ENCODE data around the gene FSD1.
A peak's percentile ranks its signal among the peaks of the same experiment; 100 is the strongest.
"Not testable (repeated sequence)": the region's sequence is repeated elsewhere in the genome, so short reads cannot be mapped to it uniquely, and the experiment has no call there.

FSD1 gene

DNA sequence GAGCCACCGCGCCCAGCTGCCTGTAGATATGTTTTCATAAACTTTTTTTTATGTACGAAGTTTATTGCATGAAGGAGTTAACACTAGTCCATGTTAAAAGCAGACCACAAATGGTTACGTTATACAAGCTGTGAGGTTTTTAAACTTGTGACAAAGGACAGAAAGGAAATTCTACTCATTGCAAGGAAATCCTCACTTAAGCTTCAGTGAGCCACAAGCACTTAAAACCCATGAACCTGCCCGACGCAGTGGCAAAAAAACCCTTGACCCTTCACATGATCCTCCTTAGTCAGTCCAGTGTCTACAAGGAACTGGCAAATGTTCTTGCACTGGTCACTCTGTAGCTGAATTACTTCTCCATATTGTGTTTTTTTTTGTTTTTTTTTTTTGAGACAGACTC, 43.1 kb downstream of the FSD1 start:
- no peak for DNase-seq

- not testable (repeated sequence) for DNase-seq
Measured at GRCh38 chr19:4349225-4349624, 44.8 kb downstream of the FSD1 start.

DNA sequence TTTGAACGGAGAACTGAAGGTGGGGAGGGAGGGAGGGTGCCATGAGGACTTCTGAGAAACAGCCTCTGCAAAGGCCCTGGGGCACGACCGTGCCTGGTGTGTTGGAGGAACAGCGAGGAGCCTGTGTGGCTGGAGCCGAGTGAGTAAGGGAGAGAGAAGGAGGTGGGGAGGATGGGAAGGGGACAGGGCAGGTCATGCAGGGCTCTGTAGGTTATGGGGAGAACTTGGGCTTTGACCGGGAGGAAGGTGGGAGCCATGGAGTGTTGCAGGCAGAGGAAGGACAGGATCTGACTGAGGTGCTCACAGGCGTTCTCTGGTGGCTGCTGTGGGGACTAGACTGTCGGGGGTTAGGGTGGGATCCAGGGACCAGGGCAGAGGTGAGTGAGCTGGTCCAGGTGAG, 45.7 kb downstream of the FSD1 start:
- no peak for DNase-seq

GRCh38 chr19:4350726-4351125, 46.3 kb downstream of the FSD1 start:
- DNase-seq = no peak

DNA sequence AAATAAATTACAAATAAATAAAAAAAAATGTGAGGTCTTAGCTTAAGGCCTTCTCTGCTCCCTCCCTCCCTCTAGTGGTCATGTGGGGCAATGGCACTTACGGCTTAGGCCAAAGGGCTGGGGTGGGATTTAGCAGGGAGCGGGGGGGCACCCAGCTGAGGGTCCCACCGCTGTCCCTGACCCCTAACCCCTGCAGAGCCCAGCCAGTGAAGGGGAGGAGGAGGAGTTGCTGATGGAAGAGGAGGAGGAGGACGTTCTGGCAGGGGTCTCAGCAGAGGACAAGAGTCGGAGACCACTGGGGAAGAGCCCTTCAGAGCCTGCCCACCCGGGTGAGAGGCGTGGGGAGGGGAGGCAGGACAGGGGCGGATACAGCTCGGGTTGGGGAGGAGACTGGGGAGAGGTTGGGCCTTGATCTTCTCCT, 48.3 kb downstream of the FSD1 start:
- DNase-seq = peak; percentile 46

GRCh38 chr19:4354282-4354681, 49.9 kb downstream of the FSD1 start:
- DNase-seq = no peak

DNA sequence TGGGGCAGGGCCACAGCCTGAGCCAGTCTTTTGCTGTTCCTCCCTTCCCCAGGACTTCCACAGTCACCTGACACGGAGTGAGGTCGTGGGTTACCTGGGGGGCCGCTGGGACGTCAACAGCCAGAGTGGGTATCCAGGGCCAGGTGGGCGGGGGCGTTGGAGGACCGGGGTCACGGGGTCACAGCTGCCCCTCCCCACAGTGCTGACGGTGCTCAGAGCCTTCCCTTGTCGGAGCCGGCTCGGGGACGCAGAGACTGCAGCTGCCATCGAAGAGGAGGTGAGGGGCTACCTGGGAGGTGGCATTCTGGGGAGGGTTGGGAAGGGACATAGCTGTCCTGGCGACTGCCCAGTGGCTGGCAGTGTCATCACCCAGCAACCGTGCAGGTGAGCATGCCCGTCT, 50.5 kb downstream of the FSD1 start:
- DNase-seq = no peak

DNA sequence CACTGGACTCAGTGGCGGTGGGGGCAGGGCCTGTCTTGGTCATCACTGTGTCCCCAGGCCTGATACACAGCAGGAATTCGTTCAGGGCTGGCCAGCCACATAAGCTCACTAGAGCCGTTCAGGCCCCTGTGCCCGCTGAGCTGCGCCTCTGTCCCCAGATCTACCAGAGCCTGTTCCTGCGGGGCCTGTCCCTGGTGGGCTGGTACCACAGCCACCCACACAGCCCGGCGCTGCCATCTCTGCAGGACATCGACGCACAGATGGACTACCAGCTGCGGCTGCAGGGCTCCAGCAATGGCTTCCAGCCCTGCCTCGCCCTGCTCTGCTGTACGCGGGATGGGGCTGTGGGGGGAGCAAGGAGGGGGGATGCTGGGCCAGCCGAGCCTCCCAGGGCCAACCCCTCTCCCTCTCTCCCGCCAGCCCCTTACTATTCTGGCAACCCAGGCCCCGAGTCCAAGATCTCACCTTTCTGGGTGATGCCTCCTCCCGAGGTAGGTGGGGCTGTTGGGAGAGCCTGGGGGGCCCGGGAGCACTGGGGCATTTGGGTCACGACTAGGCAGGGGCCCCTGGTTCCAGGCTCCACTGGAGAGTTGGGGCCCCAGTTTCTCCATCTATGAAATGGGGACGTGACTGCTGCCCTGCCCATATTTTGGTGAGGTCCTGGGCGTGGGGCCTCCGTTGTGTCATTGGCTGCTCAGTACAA, 52.8 kb downstream of the FSD1 start:
- no peak for DNase-seq

GRCh38 chr19:4357921-4358326, 53.5 kb downstream of the FSD1 start:
- DNase-seq = no peak

DNA sequence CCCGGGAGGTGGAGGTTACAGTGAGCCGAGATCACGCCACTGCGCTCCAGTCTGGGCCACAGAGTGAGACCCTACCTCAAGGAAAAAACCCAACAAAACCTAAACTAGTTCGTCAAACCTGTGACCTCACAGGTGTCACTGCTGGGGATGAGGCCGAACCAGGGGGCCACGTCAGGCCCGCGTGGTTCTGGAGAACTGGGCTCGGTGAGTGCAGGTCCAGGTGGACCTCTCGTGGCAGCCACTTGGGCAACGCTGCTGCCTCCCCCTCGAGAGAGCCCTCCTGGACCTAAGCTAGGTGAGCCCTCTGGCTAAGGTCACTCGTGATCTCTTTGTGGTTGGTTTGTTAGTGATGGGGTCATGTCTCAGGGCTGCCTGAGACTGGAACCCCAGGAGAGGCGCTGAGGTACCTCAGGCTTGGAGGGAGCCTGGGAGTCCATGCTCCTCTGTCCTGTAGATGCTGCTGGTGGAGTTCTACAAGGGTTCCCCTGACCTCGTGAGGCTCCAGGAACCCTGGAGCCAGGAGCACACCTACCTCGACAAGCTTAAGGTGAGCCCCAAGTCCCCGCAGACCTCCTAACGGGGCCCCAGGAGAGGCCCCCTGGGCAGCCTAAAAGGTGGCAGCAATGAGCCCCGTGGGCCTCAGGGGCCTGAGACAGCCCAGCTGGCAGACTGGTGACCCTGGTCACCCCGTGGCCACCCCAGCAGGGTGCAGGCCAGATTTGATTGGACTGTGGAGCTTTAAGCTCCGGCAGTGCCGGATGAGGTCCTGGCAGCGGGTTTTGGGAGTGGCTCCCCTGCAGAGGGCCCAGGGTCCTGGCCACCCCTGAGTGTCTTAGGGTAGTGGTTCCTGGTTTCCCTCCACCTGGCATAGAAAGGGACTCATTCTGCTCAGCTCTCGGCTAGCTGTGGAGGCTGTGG, 54.6 kb downstream of the FSD1 start:
- DNase-seq = no peak

GRCh38 chr19:4359627-4360000, 55.2 kb downstream of the FSD1 start:
- no peak for DNase-seq

DNA sequence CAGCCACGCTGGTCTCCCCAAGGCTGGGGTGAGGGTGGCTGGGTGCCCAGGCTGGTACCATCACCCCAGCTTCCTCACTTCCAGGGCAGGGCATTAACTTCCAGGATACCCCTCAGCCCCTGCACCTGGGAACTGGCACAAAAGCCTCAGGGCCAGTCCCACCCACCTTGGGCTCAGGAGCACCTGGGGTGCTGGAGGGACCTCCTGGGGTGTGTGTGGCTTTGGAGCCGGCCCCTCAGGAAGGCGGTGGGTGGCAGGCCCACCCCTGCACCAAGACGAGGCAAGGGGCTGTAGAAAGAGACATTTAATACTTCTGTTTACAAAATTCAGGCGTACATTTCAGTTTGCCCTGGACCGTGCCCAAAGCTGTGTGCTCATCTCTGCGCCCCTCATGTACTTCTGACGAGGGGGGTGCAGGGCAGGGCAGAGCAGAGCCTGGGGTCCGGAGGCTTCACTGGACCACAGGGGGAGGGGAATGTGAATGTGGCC, 55.7 kb downstream of the FSD1 start:
- no peak for DNase-seq

GRCh38 chr19:4360641-4361151, 56.3 kb downstream of the FSD1 start:
- no peak for DNase-seq

- no peak for DNase-seq
Measured at GRCh38 chr19:4361152-4362046, 57.0 kb downstream of the FSD1 start.

GRCh38 chr19:4362101-4362828, 57.9 kb downstream of the FSD1 start:
- DNase-seq = no peak

- DNase-seq = no peak
Measured at GRCh38 chr19:4362831-4363545, 58.6 kb downstream of the FSD1 start.

DNA sequence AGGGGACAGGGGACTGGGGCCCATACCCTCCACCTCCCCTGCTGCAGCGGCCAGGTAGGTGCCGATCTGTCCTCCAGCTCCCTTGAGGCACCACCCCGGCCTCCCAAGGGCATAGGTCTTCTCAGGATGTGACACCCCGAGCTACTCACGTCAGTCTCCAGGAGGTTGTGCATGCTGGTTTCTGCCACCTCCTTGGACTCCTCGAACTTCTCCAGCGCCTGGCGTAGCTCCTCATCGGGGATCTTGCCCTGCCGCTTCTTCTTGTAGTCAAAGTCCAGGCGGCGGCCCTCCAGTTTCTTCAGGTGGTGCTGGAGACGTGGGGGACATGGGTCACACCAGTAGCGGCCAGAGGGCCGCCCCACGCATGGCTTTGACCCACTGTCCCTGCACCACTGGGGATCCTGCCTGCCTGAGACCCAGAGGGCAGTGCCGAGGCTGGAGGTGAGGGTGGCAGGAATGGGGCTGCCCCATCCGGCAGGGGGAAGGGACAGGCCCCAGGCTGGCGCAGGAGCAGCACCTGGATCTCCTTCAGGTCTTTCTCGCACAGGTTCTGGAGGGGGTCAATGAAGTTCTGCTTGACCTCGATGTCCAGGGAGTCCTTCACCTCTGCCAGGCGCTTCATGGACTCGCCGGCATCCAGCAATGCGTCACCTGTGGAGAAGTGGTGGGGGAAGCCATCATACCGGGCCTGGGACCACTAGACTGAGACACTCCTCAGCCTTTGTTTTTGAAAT, 59.3 kb downstream of the FSD1 start:
- no peak for DNase-seq

DNA sequence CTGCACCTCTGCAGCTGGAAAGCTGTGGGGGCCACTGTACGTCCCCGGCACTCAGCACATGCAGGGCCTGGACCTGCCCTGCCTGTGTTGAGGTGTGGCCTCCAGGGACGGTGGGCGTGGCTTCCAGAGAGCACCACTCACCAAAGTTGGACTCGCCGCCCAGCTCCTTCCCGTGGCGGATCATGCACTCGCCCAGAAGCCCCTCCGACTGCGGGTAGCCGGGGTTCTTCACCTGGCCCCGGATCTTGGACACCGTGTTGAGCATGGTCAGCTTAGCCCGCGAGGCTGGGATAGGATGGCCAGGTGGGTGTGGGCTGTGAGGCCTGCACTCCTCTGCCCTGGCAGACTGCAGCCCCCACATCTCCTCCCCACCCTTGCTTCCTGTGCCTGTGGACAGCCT, 60.9 kb downstream of the FSD1 start:
- DNase-seq = no peak

DNA sequence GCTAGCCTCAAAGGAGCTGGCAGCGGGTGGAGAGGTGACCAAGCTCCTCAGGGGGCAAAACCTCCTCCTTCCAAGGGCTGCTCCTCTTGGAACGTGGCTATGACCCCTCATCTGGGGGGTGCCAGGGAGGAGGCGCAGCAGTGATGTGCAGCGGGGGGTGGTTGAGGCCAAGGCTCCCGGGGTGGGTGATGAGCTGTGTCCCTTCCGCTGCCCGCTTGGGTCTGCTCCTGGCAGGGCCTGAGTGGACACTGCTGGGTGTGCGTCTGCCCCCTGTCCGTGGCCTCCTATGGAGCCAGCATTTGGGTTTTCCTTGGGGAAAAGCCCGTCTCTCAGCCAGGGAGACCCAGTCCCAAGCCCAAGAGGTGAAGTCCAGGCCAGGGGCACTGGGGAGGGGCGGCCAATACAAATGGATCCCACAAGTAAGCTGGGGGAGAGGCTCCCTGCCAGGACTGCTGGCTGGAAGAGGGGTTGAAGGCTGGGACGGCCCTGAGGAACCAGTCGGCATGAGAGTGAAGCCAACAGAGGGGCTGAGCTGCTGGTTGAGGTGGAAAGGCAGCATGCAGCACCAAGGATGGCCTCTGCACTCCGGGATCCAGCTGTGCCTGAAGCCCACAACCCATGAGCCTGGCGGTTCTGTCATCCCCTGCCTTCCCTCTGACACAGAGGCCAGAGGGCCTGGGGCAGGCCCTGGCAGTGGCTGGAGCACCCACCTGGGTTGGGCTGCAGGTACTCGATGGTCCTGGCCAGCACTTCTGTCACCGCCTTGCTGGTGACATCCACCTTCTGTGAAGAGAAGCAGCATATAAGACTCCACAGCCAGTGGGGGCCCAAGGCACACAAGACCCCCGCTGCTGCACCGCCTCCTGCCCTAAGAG, 61.6 kb downstream of the FSD1 start:
- no peak for DNase-seq
